ENCODE measurements around the gene HNRNPM. TPM values are rescaled to one million over a fixed set of nuclear protein-coding genes. Genes with fewer than 3 reads are reported as not detected.

Gene HNRNPM
- polyA plus RNA-seq, 1 donor, result 472 TPM

Other genes starting within 250 kb of the HNRNPM start
- 38.8 TPM for gene CERS4, start 235.6 kb upstream of the HNRNPM start, polyA plus RNA-seq (ENCODE audit: insufficient read length)
- 27.0 TPM for gene CD320, start 136.6 kb upstream of the HNRNPM start, polyA plus RNA-seq (ENCODE audit: insufficient read length)
- 43.6 TPM for gene NDUFA7, start 123.6 kb upstream of the HNRNPM start, polyA plus RNA-seq (ENCODE audit: insufficient read length)
- 354 TPM for gene RPS28, start 123.5 kb upstream of the HNRNPM start, polyA plus RNA-seq (ENCODE audit: insufficient read length)
- 6.1 TPM for gene KANK3, start 101.7 kb upstream of the HNRNPM start, polyA plus RNA-seq (ENCODE audit: insufficient read length)
- gene ANGPTL4, start 80.8 kb upstream of the HNRNPM start, polyA plus RNA-seq (ENCODE audit: insufficient read length), result 3.6 TPM
- 137 TPM for gene RAB11B, start 54.6 kb upstream of the HNRNPM start, polyA plus RNA-seq (ENCODE audit: insufficient read length)
- 12.4 TPM for gene MARCHF2, start 31.7 kb upstream of the HNRNPM start, polyA plus RNA-seq (ENCODE audit: insufficient read length)
- 1.5 TPM for gene PRAM1, start 57.7 kb downstream of the HNRNPM start, polyA plus RNA-seq (ENCODE audit: insufficient read length)
- gene ZNF414, start 69.2 kb downstream of the HNRNPM start, polyA plus RNA-seq (ENCODE audit: insufficient read length), result 22.8 TPM
- 10.8 TPM for gene MYO1F, start 132.5 kb downstream of the HNRNPM start, polyA plus RNA-seq (ENCODE audit: insufficient read length)
- 43.5 TPM for gene ADAMTS10, start 165.7 kb downstream of the HNRNPM start, polyA plus RNA-seq (ENCODE audit: insufficient read length)
- gene NFILZ, start 185.7 kb downstream of the HNRNPM start, polyA plus RNA-seq (ENCODE audit: insufficient read length), result not detected

Measured in left kidney (tissue), 1 donor.